Measurements from ENCODE around the gene ZNF747. TPM values are rescaled to one million over a fixed set of nuclear protein-coding genes. Genes with fewer than 3 reads are reported as not detected.

Gene ZNF747
- total and polyA plus RNA-seq, 10 of the 15 experiments (the other 5 are each of a cell fraction or from before 2014, with no cell fraction given), result 1.0 to 13.0 (median 7.2) TPM

- TF ChIP-seq RUNX3 (IDR thresholded peaks at IDR 0.05; ENCODE audit: low read length) (0 out of 2 replicates have a peak, but pooled peaks have one; percentile 43), MYB (IDR thresholded peaks at IDR 0.05; ENCODE audit: borderline replicate concordance, low read depth, low read length) (no peak), ETV6 (conservative IDR thresholded peaks at IDR 0.05 in 1 of 2, IDR thresholded peaks at IDR 0.05 in 1 of 2; ENCODE audit: borderline replicate concordance in 1 of 2, low read depth in 1 of 2) (no peak), HDAC6 (IDR thresholded peaks at IDR 0.05; ENCODE audit: unreplicated experiment) (no peak), SRF (IDR thresholded peaks at IDR 0.05; ENCODE audit: low read depth in 2 of 2, low read length in 2 of 2) (no peak), ZNF384 (IDR thresholded peaks at IDR 0.05; ENCODE audit: borderline replicate concordance, low read depth, low read length) (no peak), CREB1 (IDR thresholded peaks at IDR 0.05; ENCODE audit: low read depth) (peak; percentile 83), NR2F1 (conservative IDR thresholded peaks at IDR 0.05) (peak; percentile 97), REST (IDR thresholded peaks at IDR 0.05; ENCODE audit: low read depth, low read length) (no peak), EZH2 (IDR thresholded peaks at IDR 0.05; ENCODE audit: borderline replicate concordance, control insufficient read depth, low read depth, low read length) (no peak), YY1 (IDR thresholded peaks at IDR 0.05; ENCODE audit: low read depth, low read length) (peak; percentile 99), POLR2AphosphoS5 (IDR thresholded peaks at IDR 0.05; ENCODE audit: low read length) (peak; percentile 38), NFYB (IDR thresholded peaks at IDR 0.05; ENCODE audit: insufficient read depth, low read depth, low read length) (no peak), HDGF (IDR thresholded peaks at IDR 0.05) (no peak), PAX8 (IDR thresholded peaks at IDR 0.05) (no peak), CTCF (IDR thresholded peaks at IDR 0.05 in 2 of 3, conservative IDR thresholded peaks at IDR 0.05 in 1 of 3; ENCODE audit: control insufficient read depth in 2 of 3, extremely low read depth in 1 of 3, insufficient read depth in 1 of 3, low read depth in 3 of 3, low read length in 3 of 3) (peak; percentile 1 to 9 (median 2); a peak in 1 of 6 replicates), NR2C2 (IDR thresholded peaks at IDR 0.05; ENCODE audit: borderline replicate concordance, control insufficient read depth, insufficient read length, low read depth) (peak; percentile 79), RELB (IDR thresholded peaks at IDR 0.05; ENCODE audit: low read depth) (peak; percentile 49; the same call in 1 of the 2 replicates), ASH2L (IDR thresholded peaks at IDR 0.05; ENCODE audit: borderline replicate concordance, low read depth) (no peak; the same call in 1 of the 2 replicates), ZBTB33 (IDR thresholded peaks at IDR 0.05) (no peak)
Observed at GRCh38 chr16:30557957-30558788, 23.5 kb upstream of the ZNF747 start, which contains the start of gene ZNF764 (continued).
